HepG2 (cell line): ENCODE data around the gene MRNIP. TPM values are rescaled to one million over a fixed set of nuclear protein-coding genes. Genes with fewer than 3 reads are reported as not detected.

Source experiments
- ESRRA ChIP-seq: sonication (generic); formaldehyde crosslinking; IDR thresholded peaks from 2 replicates; pipeline ENCODE4 v1.5.1; 2020; ENCODE audit warnings: mild to moderate bottlenecking, low read depth, missing genetic modification reagents
- FOXM1 ChIP-seq: sonication (generic); formaldehyde crosslinking; IDR thresholded peaks from 2 replicates; pipeline ENCODE4 v1.5.0; 2020; ENCODE audit warnings: missing genetic modification reagents
- ISX ChIP-seq: sonication (generic); formaldehyde crosslinking; conservative IDR thresholded peaks from 2 replicates; pipeline ENCODE4 v1.5.0; 2020; ENCODE audit warnings: missing genetic modification reagents
- KIAA2018 ChIP-seq: sonication (generic); formaldehyde crosslinking; IDR thresholded peaks from 2 replicates; pipeline ENCODE4 v1.5.0; 2020; ENCODE audit warnings: mild to moderate bottlenecking, missing genetic modification reagents, borderline replicate concordance
- MBD4 ChIP-seq: IDR thresholded peaks from 2 replicates; pipeline ENCODE4 v1.6.1; 2012; ENCODE audit warnings: low read length, inconsistent platforms, borderline replicate concordance
- NFRKB ChIP-seq: fragments of 450-650 bp; IDR thresholded peaks from 2 replicates; pipeline ENCODE4 v1.6.1; 2017
- NFYB ChIP-seq: sonication (generic); formaldehyde crosslinking; IDR thresholded peaks from 2 replicates; pipeline ENCODE4 v1.4.0; 2020; ENCODE audit warnings: missing genetic modification reagents
- PAWR ChIP-seq: sonication (generic); formaldehyde crosslinking; IDR thresholded peaks from 2 replicates; pipeline ENCODE4 v1.4.0; 2020; ENCODE audit warnings: missing genetic modification reagents, mild to moderate bottlenecking, borderline replicate concordance
- POGZ ChIP-seq: sonication (generic); formaldehyde crosslinking; IDR thresholded peaks from 2 replicates; pipeline ENCODE4 v1.4.0; 2020; ENCODE audit warnings: mild to moderate bottlenecking, missing genetic modification reagents
- POLR2AphosphoS5 ChIP-seq: IDR thresholded peaks from 2 replicates; pipeline ENCODE4 v1.6.1; 2012; ENCODE audit warnings: low read depth, low read length
- PRMT3 ChIP-seq: sonication (generic); formaldehyde crosslinking; IDR thresholded peaks from 2 replicates; pipeline ENCODE4 v1.8.1; 2022; ENCODE audit warnings: low read depth, mild to moderate bottlenecking, moderate library complexity, missing genetic modification reagents, borderline replicate concordance
- SPEN ChIP-seq: sonication (generic); formaldehyde crosslinking; IDR thresholded peaks from 2 replicates; pipeline ENCODE4 v1.5.1; 2020; ENCODE audit warnings: low read depth, mild to moderate bottlenecking, missing genetic modification reagents
- ZBTB44 ChIP-seq: sonication (generic); formaldehyde crosslinking; IDR thresholded peaks from 2 replicates; pipeline ENCODE4 v1.4.0; 2020; ENCODE audit warnings: missing genetic modification reagents
- ZNF143 ChIP-seq: sonication (generic); formaldehyde crosslinking; IDR thresholded peaks from 2 replicates; pipeline ENCODE4 v1.4.0; 2020; ENCODE audit warnings: missing genetic modification reagents
- ZNF280B ChIP-seq: sonication (generic); formaldehyde crosslinking; IDR thresholded peaks from 2 replicates; pipeline ENCODE4 v1.5.0; 2020; ENCODE audit warnings: missing genetic modification reagents, mild to moderate bottlenecking, borderline replicate concordance
- ZNF335 ChIP-seq: sonication (generic); formaldehyde crosslinking; IDR thresholded peaks from 2 replicates; pipeline ENCODE4 v1.4.0; 2020; ENCODE audit warnings: missing genetic modification reagents
- ZNF572 ChIP-seq: sonication (generic); formaldehyde crosslinking; IDR thresholded peaks from 2 replicates; pipeline ENCODE4 v1.5.1; 2020; ENCODE audit warnings: mild to moderate bottlenecking, missing genetic modification reagents
- ZNF616 ChIP-seq: sonication (generic); formaldehyde crosslinking; IDR thresholded peaks from 2 replicates; pipeline ENCODE4 v1.5.0; 2020; ENCODE audit warnings: low read depth, mild to moderate bottlenecking, missing genetic modification reagents
- polyA plus RNA-seq, 8 experiments: library from polyadenylated mRNA; depleted of rRNA in 3 of 8; stranded (reverse) in 7 of 8; unstranded in 1 of 8; fragments of >200 nt; fragmentation: Illumina TruSeq in 4 of 8; extraction: Trizol in 4 of 8; gene quantifications; 2 replicates each; pipeline versions ENCODE4 v1.2.1 to v1.2.3, GENCODE V29; 2011 to 2016; ENCODE audit warnings: low read depth in 4 of 8, missing spikeins in 1 of 8, mixed read lengths in 1 of 8; ENCODE audit not compliant: insufficient read depth in 1 of 8
- total RNA-seq, 5 experiments: library from RNA; depleted of rRNA; stranded (reverse); fragments of >200 nt; fragmentation: Illumina TruSeq; extraction: Trizol; gene quantifications; 2 replicates each; pipeline ENCODE4 v1.2.3, GENCODE V29; 2016; ENCODE audit warnings: low read depth in 1 of 5

MRNIP gene
- total and polyA plus RNA-seq, 2 of the 13 experiments (the other 11 are each of a cell fraction or from before 2014, with no cell fraction given): 15.5 to 34.1 TPM

GRCh38 chr5:179858586-179859427 lies at the start of gene MRNIP (continued):
- TF ChIP-seq KIAA2018 (CRISPR knock-in tag) (no peak), SPEN (CRISPR knock-in tag) (peak; percentile 90), ISX (CRISPR knock-in tag) (no peak; the same call in 1 of the 2 replicates), ZBTB44 (CRISPR knock-in tag) (no peak; the same call in 1 of the 2 replicates), NFYB (CRISPR knock-in tag) (0 out of 2 replicates have a peak, but pooled peaks have one; percentile 26), ZNF572 (CRISPR knock-in tag) (peak; percentile 64; the same call in 1 of the 2 replicates), PAWR (CRISPR knock-in tag) (peak; percentile 38; the same call in 1 of the 2 replicates), FOXM1 (no peak), POGZ (peak; percentile 82; the same call in 1 of the 2 replicates), ESRRA (CRISPR knock-in tag) (peak; percentile 27; the same call in 1 of the 2 replicates), POLR2AphosphoS5 (peak; percentile 95), MBD4 (no peak), ZNF616 (CRISPR knock-in tag) (peak; percentile 73; the same call in 1 of the 2 replicates), ZNF143 (CRISPR knock-in tag) (0 out of 2 replicates have a peak, but pooled peaks have one; percentile 38), PRMT3 (CRISPR knock-in tag) (no peak), ZNF335 (0 out of 2 replicates have a peak, but pooled peaks have one; percentile 42), NFRKB (no peak), ZNF280B (CRISPR knock-in tag) (peak; percentile 1; the same call in 1 of the 2 replicates)
